Mesothelial cell of epicardium (in vitro differentiated cells): Measurements from ENCODE around the gene TSSK3. TPM values are rescaled to one million over a fixed set of nuclear protein-coding genes. Genes with fewer than 3 reads are reported as not detected.

Source experiments
- DNase-seq, 2 experiments: peaks; one replicate each; pipeline ENCODE4 v3.0.0; 2021; ENCODE audit warnings: low spot score in 2 of 2; ENCODE audit not compliant: unreplicated experiment in 2 of 2
- H3K27ac Mint-ChIP-seq: 2 replicates; pipeline ENCODE4 v1.8.0; 2021; ENCODE audit warnings: mixed read lengths
- H3K27me3 Mint-ChIP-seq: 2 replicates; pipeline ENCODE4 v1.8.0; 2021; ENCODE audit warnings: low read depth, mixed read lengths
- H3K36me3 Mint-ChIP-seq: 2 replicates; pipeline ENCODE4 v1.8.0; 2021; ENCODE audit warnings: mixed read lengths
- H3K4me1 Mint-ChIP-seq: 2 replicates; pipeline ENCODE4 v1.8.0; 2021; ENCODE audit warnings: mixed read lengths
- H3K4me3 Mint-ChIP-seq: 2 replicates; pipeline ENCODE4 v1.8.0; 2021; ENCODE audit warnings: mild to moderate bottlenecking, moderate library complexity, mixed read lengths
- H3K9me3 Mint-ChIP-seq: 2 replicates; pipeline ENCODE4 v1.8.0; 2021; ENCODE audit warnings: mixed read lengths
- CTCF ChIP-seq: fragments of 200-600 bp; sonication (generic); IDR thresholded peaks from one replicate; pipeline ENCODE4 v1.5.0; 2021; ENCODE audit warnings: antibody characterized with exemption; ENCODE audit not compliant: unreplicated experiment
- total RNA-seq: library from RNA; stranded (reverse); gene quantifications from 3 replicates; pipeline ENCODE4 v1.2.1, GENCODE V29; 2021

TSSK3 gene
- total RNA-seq, 1 donor from 2014 or later, result 8.1 TPM

GRCh38 chr1:32336963-32337675 lies 25.2 kb upstream of the TSSK3 start:
- H3K9me3 Mint-ChIP-seq, result no peaks in the 10 kb centered on the region
- DNase-seq, result no peak

GRCh38 chr1:32337855-32338636 lies 24.3 kb upstream of the TSSK3 start:
- Mint-ChIP-seq H3K36me3 (peaks cover 8% of the 10 kb centered on the region), H3K4me1 (peaks cover 18% of the 10 kb centered on the region), H3K27ac (no peak overlapping the region), H3K4me3 (peak overlapping the region; percentile 7), H3K9me3 (no peaks in the 10 kb centered on the region), H3K27me3 (peaks cover 2% of the 10 kb centered on the region)
- TF ChIP-seq CTCF, result no peak
- no peak for DNase-seq

More at GRCh38 chr1:32336963-32337675, 25.2 kb upstream of the TSSK3 start:
- Mint-ChIP-seq H3K27ac (no peak overlapping the region), H3K4me3 (peak overlapping the region; percentile 59), H3K36me3 (peaks cover 8% of the 10 kb centered on the region), H3K4me1 (peaks cover 26% of the 10 kb centered on the region), H3K27me3 (peaks cover 2% of the 10 kb centered on the region)
- no peak for TF ChIP-seq CTCF

- no peak for TF ChIP-seq CTCF
- DNase-seq, result no peak
- Mint-ChIP-seq H3K36me3 (peaks cover 4% of the 10 kb centered on the region), H3K27ac (no peak overlapping the region), H3K4me3 (peak overlapping the region; percentile 7), H3K9me3 (no peaks in the 10 kb centered on the region), H3K4me1 (peaks cover 12% of the 10 kb centered on the region), H3K27me3 (peaks cover 2% of the 10 kb centered on the region)
These were observed 23.6 kb upstream of the TSSK3 start for GRCh38 chr1:32338637-32339145.

- Mint-ChIP-seq H3K9me3 (no peaks in the 10 kb centered on the region), H3K27me3 (peaks cover 2% of the 10 kb centered on the region), H3K4me1 (peaks cover 5% of the 10 kb centered on the region), H3K4me3 (no peak overlapping the region), H3K27ac (no peak overlapping the region), H3K36me3 (no peaks in the 10 kb centered on the region)
- no peak for DNase-seq
- TF ChIP-seq CTCF, result no peak
These were observed 22.9 kb upstream of the TSSK3 start for GRCh38 chr1:32339363-32339978.

GRCh38 chr1:32341186-32341757 lies 21.1 kb upstream of the TSSK3 start:
- H3K27ac Mint-ChIP-seq, result peak overlapping the region; percentile 30
- H3K4me1 Mint-ChIP-seq, result peaks cover 13% of the 10 kb centered on the region
- H3K36me3 Mint-ChIP-seq, result no peaks in the 10 kb centered on the region
- peaks cover 2% of the 10 kb centered on the region for H3K27me3 Mint-ChIP-seq
- no peak for TF ChIP-seq CTCF
- DNase-seq, result no peak
- H3K9me3 Mint-ChIP-seq, result no peaks in the 10 kb centered on the region
- H3K4me3 Mint-ChIP-seq, result no peak overlapping the region
